OCI-LY1 (cell line): ENCODE results near the gene CDH23.

Experiments
- H2AFZ ChIP-seq: fragments of 200-600 bp; sonication (generic), shearing (Covaris generic); 2 replicates; pipeline ENCODE4 v1.6.0; 2014; ENCODE audit warnings: antibody characterized with exemption, mild to moderate bottlenecking, low read length
- H3F3A ChIP-seq: fragments of 200-600 bp; sonication (generic), shearing (Covaris generic); 2 replicates; pipeline ENCODE4 v1.6.0; 2014; ENCODE audit warnings: mild to moderate bottlenecking, antibody characterized with exemption, low read length, moderate library complexity; ENCODE audit not compliant: insufficient read depth
- H3K27ac ChIP-seq: fragments of 200-600 bp; sonication (generic); 2 replicates; pipeline ENCODE4 v1.5.1; 2014; ENCODE audit warnings: low read length, mixed run types, mild to moderate bottlenecking, low read depth; ENCODE audit not compliant: poor library complexity, severe bottlenecking
- H3K27me3 ChIP-seq: fragments of 200-600 bp; sonication (generic); 2 replicates; pipeline ENCODE4 v1.6.0; 2014; ENCODE audit warnings: antibody characterized with exemption, mild to moderate bottlenecking, low read length, moderate library complexity; ENCODE audit not compliant: insufficient read depth
- H3K36me3 ChIP-seq: fragments of 200-600 bp; sonication (generic); 2 replicates; pipeline ENCODE4 v1.6.1; 2014; ENCODE audit warnings: mild to moderate bottlenecking, antibody characterized with exemption, low read length, moderate library complexity, mixed read lengths; ENCODE audit not compliant: insufficient read depth
- H3K4me1 ChIP-seq: fragments of 200-600 bp; sonication (generic); 2 replicates; pipeline ENCODE4 v1.5.1; 2014; ENCODE audit warnings: mild to moderate bottlenecking, low read length, moderate library complexity; ENCODE audit not compliant: insufficient read depth, severe bottlenecking
- H3K4me2 ChIP-seq: fragments of 200-600 bp; sonication (generic), shearing (Covaris generic); 2 replicates; pipeline ENCODE4 v1.6.1; 2014; ENCODE audit warnings: low read length
- H3K4me3 ChIP-seq: fragments of 200-600 bp; sonication (generic); 2 replicates; pipeline ENCODE4 v1.5.1; 2014; ENCODE audit warnings: low read length, low read depth, mild to moderate bottlenecking, mixed read lengths; ENCODE audit not compliant: poor library complexity, severe bottlenecking
- H3K79me2 ChIP-seq: fragments of 200-600 bp; shearing (Covaris generic); 2 replicates; pipeline ENCODE4 v1.6.1; 2016; ENCODE audit warnings: mixed run types, low read length, mixed read lengths; ENCODE audit not compliant: insufficient read depth
- H3K9ac ChIP-seq: fragments of 200-600 bp; sonication (generic), shearing (Covaris generic); 2 replicates; pipeline ENCODE4 v1.6.1; 2014; ENCODE audit warnings: mild to moderate bottlenecking, low read length, mixed read lengths
- H3K9me2 ChIP-seq: fragments of 200-600 bp; sonication (generic), shearing (Covaris generic); 2 replicates; pipeline ENCODE4 v1.6.1; 2014; ENCODE audit warnings: low read depth, mild to moderate bottlenecking, low read length, mixed read lengths
- H3K9me3 ChIP-seq: fragments of 200-600 bp; shearing (Covaris generic); 2 replicates; pipeline ENCODE4 v1.6.1; 2014; ENCODE audit warnings: low read length, mixed read lengths
- H4K20me1 ChIP-seq: fragments of 200-600 bp; sonication (generic), shearing (Covaris generic); 2 replicates; pipeline ENCODE4 v1.6.0; 2016; ENCODE audit warnings: mild to moderate bottlenecking, low read length; ENCODE audit not compliant: insufficient read depth
- EZH2 ChIP-seq: fragments of 200-600 bp; sonication (generic), shearing (Covaris generic); IDR thresholded peaks from 2 replicates; pipeline ENCODE4 v1.8.0; 2017; ENCODE audit warnings: borderline replicate concordance, mixed run types, mild to moderate bottlenecking, antibody characterized with exemption, low read length, moderate library complexity, mixed read lengths
- TF ChIP-seq, protein P1 (sequence below): fragments of 200-600 bp; sonication (generic), shearing (Covaris generic); IDR thresholded peaks from 2 replicates; pipeline ENCODE4 v1.5.1; 2017; ENCODE audit warnings: mild to moderate bottlenecking, antibody characterized with exemption, low read length, moderate library complexity, mixed read lengths

The CDH23 gene

DNA sequence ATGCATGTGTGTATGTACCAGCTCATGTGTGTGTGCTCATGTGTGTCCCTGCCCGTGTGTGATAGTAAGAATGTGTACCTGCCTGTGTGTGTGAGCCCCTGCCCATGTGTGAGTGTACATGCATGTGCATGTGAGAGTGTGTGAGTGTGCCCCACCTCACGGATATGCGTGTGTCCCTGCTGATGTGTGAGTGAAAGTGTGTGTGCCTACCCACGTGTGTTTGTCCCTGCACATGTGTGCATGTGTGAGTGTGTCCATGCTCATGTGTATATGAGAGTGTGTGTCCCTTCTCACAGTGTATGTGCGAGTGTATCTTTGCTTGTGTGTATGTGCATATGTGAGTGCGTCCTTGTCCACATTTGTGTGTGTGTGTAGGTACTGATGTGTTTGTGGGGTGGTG lies 69.6 kb downstream of the CDH23 start:
- Histone ChIP-seq H3K4me3 (no peak overlapping the region), H3F3A (no peaks in the 10 kb centered on the region), H3K4me2 (no peak overlapping the region), H2AFZ (no peak overlapping the region), H3K36me3 (no peaks in the 10 kb centered on the region), H3K4me1 (no peaks in the 10 kb centered on the region), H4K20me1 (no peaks in the 10 kb centered on the region), H3K27me3 (0 out of 2 replicates have a peak, but pooled peaks cover 4% of the 10 kb centered on the region), H3K9me3 (no peaks in the 10 kb centered on the region), H3K27ac (no peak overlapping the region), H3K9me2 (no peaks in the 10 kb centered on the region), H3K79me2 (no peaks in the 10 kb centered on the region), H3K9ac (no peak overlapping the region)
- no peak for TF ChIP-seq EZH2
- TF ChIP-seq, protein P1, sequence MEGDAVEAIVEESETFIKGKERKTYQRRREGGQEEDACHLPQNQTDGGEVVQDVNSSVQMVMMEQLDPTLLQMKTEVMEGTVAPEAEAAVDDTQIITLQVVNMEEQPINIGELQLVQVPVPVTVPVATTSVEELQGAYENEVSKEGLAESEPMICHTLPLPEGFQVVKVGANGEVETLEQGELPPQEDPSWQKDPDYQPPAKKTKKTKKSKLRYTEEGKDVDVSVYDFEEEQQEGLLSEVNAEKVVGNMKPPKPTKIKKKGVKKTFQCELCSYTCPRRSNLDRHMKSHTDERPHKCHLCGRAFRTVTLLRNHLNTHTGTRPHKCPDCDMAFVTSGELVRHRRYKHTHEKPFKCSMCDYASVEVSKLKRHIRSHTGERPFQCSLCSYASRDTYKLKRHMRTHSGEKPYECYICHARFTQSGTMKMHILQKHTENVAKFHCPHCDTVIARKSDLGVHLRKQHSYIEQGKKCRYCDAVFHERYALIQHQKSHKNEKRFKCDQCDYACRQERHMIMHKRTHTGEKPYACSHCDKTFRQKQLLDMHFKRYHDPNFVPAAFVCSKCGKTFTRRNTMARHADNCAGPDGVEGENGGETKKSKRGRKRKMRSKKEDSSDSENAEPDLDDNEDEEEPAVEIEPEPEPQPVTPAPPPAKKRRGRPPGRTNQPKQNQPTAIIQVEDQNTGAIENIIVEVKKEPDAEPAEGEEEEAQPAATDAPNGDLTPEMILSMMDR = no peak

DNA sequence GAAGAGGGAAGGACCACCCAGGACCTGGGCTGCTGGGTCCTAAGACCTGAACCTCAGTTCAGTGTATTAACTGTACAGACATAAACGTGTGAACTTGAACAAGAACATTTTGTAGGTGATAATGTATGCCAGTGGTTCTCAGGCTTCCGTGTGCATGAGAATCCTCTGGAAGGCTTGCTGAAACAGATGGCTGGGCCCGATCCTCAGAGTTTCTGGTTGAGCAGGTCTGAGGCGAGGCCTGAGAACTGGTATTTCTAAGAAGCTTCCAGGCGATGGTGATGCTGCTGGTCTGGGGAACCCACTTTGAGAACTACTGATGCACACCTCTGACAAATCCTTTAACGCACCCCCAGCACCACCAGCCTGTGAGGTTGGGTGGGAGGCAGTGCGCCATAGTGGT lies 70.4 kb downstream of the CDH23 start:
- no peak overlapping the region for H3K4me3 ChIP-seq
- H3K4me1 ChIP-seq = no peaks in the 10 kb centered on the region
- H3F3A ChIP-seq = no peaks in the 10 kb centered on the region
- H3K9me2 ChIP-seq = no peaks in the 10 kb centered on the region
- H3K9ac ChIP-seq = no peak overlapping the region
- no peaks in the 10 kb centered on the region for H3K79me2 ChIP-seq
- no peak overlapping the region for H3K4me2 ChIP-seq
- no peaks in the 10 kb centered on the region for H3K36me3 ChIP-seq
- no peak overlapping the region for H3K27ac ChIP-seq
- no peaks in the 10 kb centered on the region for H3K9me3 ChIP-seq
- H3K27me3 ChIP-seq = 0 out of 2 replicates have a peak, but pooled peaks cover 4% of the 10 kb centered on the region
- H2AFZ ChIP-seq = no peak overlapping the region
- H4K20me1 ChIP-seq = no peaks in the 10 kb centered on the region
- no peak for TF ChIP-seq EZH2
- TF ChIP-seq, protein P1 = no peak

DNA sequence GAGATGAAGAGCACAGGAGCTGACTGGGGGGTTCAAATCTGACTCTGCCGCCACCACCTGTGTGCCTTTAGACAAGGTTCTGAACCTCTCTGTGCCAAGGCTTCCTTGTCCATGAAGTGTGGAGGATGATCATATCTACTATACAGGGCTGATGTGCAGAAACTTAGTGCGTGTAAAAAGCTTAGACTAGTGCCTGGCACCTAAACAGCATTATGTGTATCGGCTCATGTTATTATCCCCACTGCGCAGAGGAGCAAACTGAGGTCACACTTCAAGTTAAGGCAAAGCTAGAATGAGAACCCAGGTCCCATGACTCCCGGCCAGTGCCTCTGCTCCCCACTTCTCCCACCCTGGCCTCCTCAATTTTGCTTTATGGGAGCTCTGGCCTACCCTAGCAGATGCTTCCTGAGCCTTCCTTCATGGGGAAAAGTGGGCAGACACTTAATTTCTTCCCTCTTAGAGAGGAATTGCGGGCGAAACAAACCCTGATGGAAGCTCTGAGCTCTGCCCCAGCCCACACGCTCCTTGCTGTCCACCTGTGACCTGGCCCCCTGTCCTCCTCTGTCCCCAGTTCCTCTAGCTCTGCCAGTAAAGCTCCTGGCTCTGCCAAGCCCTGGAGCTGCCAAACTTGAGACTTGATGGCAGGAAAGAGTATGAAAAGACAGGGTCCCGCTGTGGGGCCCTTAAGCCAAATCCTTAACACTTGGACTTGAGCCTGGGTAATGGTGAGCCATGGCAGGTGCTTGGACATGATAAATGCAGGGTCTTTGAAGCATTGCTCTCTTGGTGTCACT lies 71.0 kb downstream of the CDH23 start:
- no peak overlapping the region for H3K9ac ChIP-seq
- H3F3A ChIP-seq = no peaks in the 10 kb centered on the region
- H3K4me2 ChIP-seq = no peak overlapping the region
- H3K4me3 ChIP-seq = no peak overlapping the region
- H3K79me2 ChIP-seq = no peaks in the 10 kb centered on the region
- no peaks in the 10 kb centered on the region for H4K20me1 ChIP-seq
- TF ChIP-seq EZH2 = no peak
- TF ChIP-seq, protein P1 = no peak
- no peaks in the 10 kb centered on the region for H3K9me2 ChIP-seq
- no peak overlapping the region for H2AFZ ChIP-seq
- no peak overlapping the region for H3K27ac ChIP-seq
- H3K27me3 ChIP-seq = 0 out of 2 replicates have a peak, but pooled peaks cover 4% of the 10 kb centered on the region
- no peaks in the 10 kb centered on the region for H3K4me1 ChIP-seq
- H3K36me3 ChIP-seq = no peaks in the 10 kb centered on the region
- H3K9me3 ChIP-seq = no peaks in the 10 kb centered on the region
